K562 (cell line): Measurements from ENCODE around the gene SLC39A9.

ENCODE experiments used
- CTCF ChIP-seq, 3 experiments: IDR thresholded peaks in 2 of 3; conservative IDR thresholded peaks in 1 of 3; 2 replicates each; pipeline ENCODE4 v1.5.1; 2011 to 2012; ENCODE audit warnings: low read length in 3 of 3, mild to moderate bottlenecking in 3 of 3, control low read depth in 2 of 3, improper control_type of control experiment in 1 of 3, inconsistent platforms in 1 of 3, low read depth in 1 of 3, mixed read lengths in 1 of 3, moderate library complexity in 1 of 3; ENCODE audit not compliant: insufficient read depth in 2 of 3
- ETV6 ChIP-seq, 3 experiments: fragments of 150-350 bp in 1 of 3; sonication (generic) in 1 of 3; formaldehyde crosslinking in 1 of 3; IDR thresholded peaks; 2 replicates each; pipeline versions ENCODE4 v1.6.1 to v1.8.0; 2014 to 2022; ENCODE audit warnings: borderline replicate concordance in 2 of 3, low read depth in 2 of 3, antibody characterized with exemption in 1 of 3, low read length in 1 of 3, mild to moderate bottlenecking in 1 of 3, missing genetic modification reagents in 1 of 3
- PHF21A ChIP-seq: fragments of 450-650 bp; IDR thresholded peaks from 2 replicates; pipeline ENCODE4 v1.6.1; 2017; ENCODE audit warnings: low read depth, borderline replicate concordance
- RAD21 ChIP-seq, 2 experiments: fragments of 250-450 bp in 1 of 2; fragments of 450-650 bp in 1 of 2; sonication (Bioruptor Pico) in 1 of 2; formaldehyde crosslinking in 1 of 2; IDR thresholded peaks in 1 of 2; conservative IDR thresholded peaks in 1 of 2; 2 replicates each; pipeline versions ENCODE4 v1.4.0 to v1.8.0; 2020 to 2022; ENCODE audit warnings: mild to moderate bottlenecking in 2 of 2, moderate library complexity in 1 of 2
- TAF1 ChIP-seq: IDR thresholded peaks from 2 replicates; pipeline ENCODE4 v1.6.1; 2011; ENCODE audit warnings: mild to moderate bottlenecking, low read length, moderate library complexity; ENCODE audit not compliant: insufficient read depth, control insufficient read depth, severe bottlenecking; ENCODE audit errors: extremely low read depth

- no peak for TF ChIP-seq TAF1
- TF ChIP-seq ETV6 (IDR thresholded peaks at IDR 0.05; ENCODE audit: borderline replicate concordance in 1 of 2, low read depth in 2 of 2, low read length in 1 of 2), result no peak
- TF ChIP-seq ETV6 (CRISPR knock-in tag; IDR thresholded peaks at IDR 0.05; ENCODE audit: borderline replicate concordance), result no peak
- TF ChIP-seq RAD21 (CRISPR knock-in tag; conservative IDR thresholded peaks at IDR 0.05 in 1 of 2, IDR thresholded peaks at IDR 0.05 in 1 of 2), result no peak
- no peak for TF ChIP-seq CTCF (IDR thresholded peaks at IDR 0.05 in 2 of 3, conservative IDR thresholded peaks at IDR 0.05 in 1 of 3; ENCODE audit: insufficient read depth in 2 of 3, low read depth in 1 of 3, low read length in 3 of 3)
- TF ChIP-seq PHF21A, result no peak
Measured at GRCh38 chr14:69485701-69486100, 87.2 kb downstream of the SLC39A9 start.
